Endothelial cell of umbilical vein (primary cell): ENCODE measurements around the gene FBH1. TPM values are rescaled to one million over a fixed set of nuclear protein-coding genes. Genes with fewer than 3 reads are reported as not detected.

ENCODE experiments used
- BruUV-seq: library from RNA; stranded (reverse); fragments of 400-500 nt; replicated peaks from 2 replicates; lab custom pipeline; 2021; lab: Mats Ljungman, UMichigan
- CTCF ChIA-PET: fragments of 300-600, 350-600 bp; sonication (Branson Sonifier 250); formaldehyde crosslinking; loops from one replicate; lab custom pipeline; 2021; ENCODE audit warnings: antibody characterized with exemption, inconsistent platforms; lab: Charles Lee
- POLR2A ChIA-PET: fragments of 300-600, 350-600 bp; sonication (Branson Sonifier 250); formaldehyde crosslinking; loops from one replicate; lab custom pipeline; 2021; ENCODE audit warnings: antibody characterized with exemption, inconsistent platforms; lab: Charles Lee
- DNase-seq: peaks from one replicate; pipeline ENCODE4 v3.0.0-alpha.2; 2011; ENCODE audit warnings: low read depth, low spot score
- FAIRE-seq: peaks from 2 replicates; lab custom pipeline; 2011; peaks lifted over from hg19 to GRCh38; lab: Jason Lieb, UNC
- H2AFZ ChIP-seq: 2 replicates; pipeline ENCODE4 v1.6.0; 2012; ENCODE audit warnings: low read depth, low read length, control low read depth, inconsistent platforms
- H3K27ac ChIP-seq: 2 replicates; pipeline ENCODE4 v1.5.1; 2011; ENCODE audit warnings: low read depth, mild to moderate bottlenecking, control low read depth, low read length, moderate library complexity; ENCODE audit not compliant: insufficient read depth
- H3K27me3 ChIP-seq, 2 experiments: 2 replicates each; pipeline versions ENCODE4 v1.6.0 to v1.6.1; 2011; ENCODE audit warnings: low read length in 2 of 2, mixed read lengths in 1 of 2; ENCODE audit not compliant: control insufficient read depth in 2 of 2, insufficient read depth in 2 of 2
- H3K36me3 ChIP-seq, 2 experiments: 2 replicates in 1 of 2; 3 replicates in 1 of 2; pipeline ENCODE4 v1.5.1; 2011; ENCODE audit warnings: low read length in 2 of 2, mild to moderate bottlenecking in 1 of 2, moderate library complexity in 1 of 2; ENCODE audit not compliant: control insufficient read depth in 2 of 2, insufficient read depth in 2 of 2; ENCODE audit errors: extremely low read depth in 1 of 2
- H3K4me1 ChIP-seq: 3 replicates; pipeline ENCODE4 v1.5.1; 2011; ENCODE audit warnings: mild to moderate bottlenecking, low read length; ENCODE audit not compliant: control insufficient read depth, insufficient read depth; ENCODE audit errors: extremely low read depth
- H3K4me2 ChIP-seq: 2 replicates; pipeline ENCODE4 v1.6.1; 2011; ENCODE audit warnings: low read length, control low read depth, mixed read lengths; ENCODE audit not compliant: insufficient read depth
- H3K4me3 ChIP-seq, 3 experiments: fragments of 200-600 bp in 1 of 3; sonication (generic), shearing (Covaris generic) in 1 of 3; replicated peaks in 1 of 3; 2 replicates each; pipeline ENCODE4 v1.5.1; 2011 to 2016; ENCODE audit warnings: control low read depth in 3 of 3, low read length in 3 of 3, mild to moderate bottlenecking in 2 of 3, inconsistent platforms in 1 of 3, low read depth in 1 of 3, moderate library complexity in 1 of 3; ENCODE audit not compliant: insufficient read depth in 1 of 3
- H3K79me2 ChIP-seq: 2 replicates; pipeline ENCODE4 v1.6.0; 2012; ENCODE audit warnings: low read length, inconsistent platforms; ENCODE audit not compliant: control insufficient read depth, insufficient read depth
- H3K9ac ChIP-seq: replicated peaks from 2 replicates; pipeline ENCODE3; 2011; ENCODE audit warnings: low read length, control low read depth; ENCODE audit not compliant: insufficient read depth; ENCODE audit errors: extremely low read depth
- H3K9me1 ChIP-seq: replicated peaks from 3 replicates; pipeline ENCODE4 v1.6.0; 2011; ENCODE audit warnings: mild to moderate bottlenecking, low read length; ENCODE audit not compliant: control insufficient read depth, insufficient read depth; ENCODE audit errors: extremely low read depth
- H3K9me3 ChIP-seq: replicated peaks from 2 replicates; pipeline ENCODE4 v1.5.1; 2012; ENCODE audit warnings: low read length, inconsistent platforms; ENCODE audit not compliant: control insufficient read depth, insufficient read depth
- H4K20me1 ChIP-seq: replicated peaks from 2 replicates; pipeline ENCODE3; 2011; ENCODE audit warnings: mild to moderate bottlenecking, low read length; ENCODE audit not compliant: control insufficient read depth, insufficient read depth; ENCODE audit errors: extremely low read depth
- EZH2 ChIP-seq: IDR thresholded peaks from 2 replicates; pipeline ENCODE4 v1.6.1; 2012; ENCODE audit warnings: borderline replicate concordance, low read depth, mild to moderate bottlenecking, moderate library complexity, low read length, inconsistent platforms; ENCODE audit not compliant: severe bottlenecking
- FOS ChIP-seq: IDR thresholded peaks from 2 replicates; pipeline ENCODE4 v1.6.1; 2011; ENCODE audit warnings: mild to moderate bottlenecking, low read length, moderate library complexity, borderline replicate concordance; ENCODE audit not compliant: insufficient read depth
- GATA2 ChIP-seq: IDR thresholded peaks from 2 replicates; pipeline ENCODE4 v1.7.0; 2011; ENCODE audit warnings: low read depth, mild to moderate bottlenecking, moderate library complexity, mixed read lengths, low read length; ENCODE audit not compliant: insufficient read length, insufficient read depth
- JUN ChIP-seq: IDR thresholded peaks from 2 replicates; pipeline ENCODE4 v1.6.1; 2011; ENCODE audit warnings: borderline replicate concordance, low read depth; ENCODE audit not compliant: insufficient read length, insufficient read depth
- MYC ChIP-seq: IDR thresholded peaks from one replicate; pipeline ENCODE4 v1.6.1; 2011; ENCODE audit warnings: mild to moderate bottlenecking, low read depth, low read length
- POLR2A ChIP-seq: IDR thresholded peaks from 2 replicates; pipeline ENCODE4 v1.6.1; 2012; ENCODE audit warnings: low read depth, mild to moderate bottlenecking, control low read depth, low read length
- POLR2AphosphoS5 ChIP-seq: IDR thresholded peaks from 2 replicates; pipeline ENCODE4 v1.6.1; 2012; ENCODE audit warnings: low read depth, mild to moderate bottlenecking, control low read depth, low read length, moderate library complexity; ENCODE audit not compliant: insufficient read depth
- dilution Hi-C: fragments of 300-500 bp; cut with MboI; formaldehyde crosslinking; loops from one replicate; pipeline ENCODE4 v1.15.0; 2019; ENCODE audit warnings: low sequenced_read_pairs; ENCODE audit not compliant: extremely low pct_ligation_motif_present
- intact Hi-C: fragments of 100-400 bp; cut with micrococcal nuclease; formaldehyde crosslinking; loops from one replicate; pipeline ENCODE4 v1.10.0; 2022
- polyA plus RNA-seq, 4 experiments: library from polyadenylated mRNA; depleted of rRNA in 3 of 4; stranded (reverse) in 3 of 4; unstranded in 1 of 4; fragments of >200 nt; gene quantifications; 2 replicates each; pipeline versions ENCODE4 v1.2.1 to v1.2.3, GENCODE V29; 2011 to 2012; ENCODE audit warnings: missing spikeins in 1 of 4
- total RNA-seq: library from RNA; stranded (reverse); gene quantifications from 2 replicates; pipeline ENCODE4 v1.2.3, GENCODE V29; 2021
- TF ChIP-seq, protein P1 (sequence below): IDR thresholded peaks from 2 replicates; pipeline ENCODE4 v1.6.1; 2011; ENCODE audit not compliant: insufficient read depth, insufficient read length
- TF ChIP-seq, protein P2 (sequence below), 2 donors: IDR thresholded peaks; 1 replicate in 1 of 2; 2 replicates in 1 of 2; pipeline ENCODE4 v1.5.1; 2011; ENCODE audit warnings: low read length in 2 of 2, mild to moderate bottlenecking in 2 of 2, moderate library complexity in 2 of 2, control low read depth in 1 of 2, inconsistent platforms in 1 of 2, low read depth in 1 of 2; ENCODE audit not compliant: insufficient read depth in 1 of 2; ENCODE audit errors: extremely low read depth in 1 of 2

FBH1 gene
- total and polyA plus RNA-seq, 2 donors (not counting 3 experiments of a cell fraction or from before 2014, with no cell fraction given), result 71.4 to 97.0 TPM

- FAIRE-seq (no peak), DNase-seq (no peak)
- H3K9me1 ChIP-seq, result no peaks in the 10 kb centered on the region
- no peak overlapping the region for H3K4me3 ChIP-seq
- H2AFZ ChIP-seq, result no peak overlapping the region
- H3K79me2 ChIP-seq, result peaks cover 2% of the 10 kb centered on the region
- H3K27ac ChIP-seq, result no peak overlapping the region
- TF ChIP-seq EZH2 (no peak), FOS (no peak), GATA2 (no peak), POLR2AphosphoS5 (no peak), JUN (no peak), POLR2A (no peak), MYC (no peak)
- TF ChIP-seq, protein P1, sequence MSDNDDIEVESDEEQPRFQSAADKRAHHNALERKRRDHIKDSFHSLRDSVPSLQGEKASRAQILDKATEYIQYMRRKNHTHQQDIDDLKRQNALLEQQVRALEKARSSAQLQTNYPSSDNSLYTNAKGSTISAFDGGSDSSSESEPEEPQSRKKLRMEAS, result no peak
- TF ChIP-seq, protein P2, sequence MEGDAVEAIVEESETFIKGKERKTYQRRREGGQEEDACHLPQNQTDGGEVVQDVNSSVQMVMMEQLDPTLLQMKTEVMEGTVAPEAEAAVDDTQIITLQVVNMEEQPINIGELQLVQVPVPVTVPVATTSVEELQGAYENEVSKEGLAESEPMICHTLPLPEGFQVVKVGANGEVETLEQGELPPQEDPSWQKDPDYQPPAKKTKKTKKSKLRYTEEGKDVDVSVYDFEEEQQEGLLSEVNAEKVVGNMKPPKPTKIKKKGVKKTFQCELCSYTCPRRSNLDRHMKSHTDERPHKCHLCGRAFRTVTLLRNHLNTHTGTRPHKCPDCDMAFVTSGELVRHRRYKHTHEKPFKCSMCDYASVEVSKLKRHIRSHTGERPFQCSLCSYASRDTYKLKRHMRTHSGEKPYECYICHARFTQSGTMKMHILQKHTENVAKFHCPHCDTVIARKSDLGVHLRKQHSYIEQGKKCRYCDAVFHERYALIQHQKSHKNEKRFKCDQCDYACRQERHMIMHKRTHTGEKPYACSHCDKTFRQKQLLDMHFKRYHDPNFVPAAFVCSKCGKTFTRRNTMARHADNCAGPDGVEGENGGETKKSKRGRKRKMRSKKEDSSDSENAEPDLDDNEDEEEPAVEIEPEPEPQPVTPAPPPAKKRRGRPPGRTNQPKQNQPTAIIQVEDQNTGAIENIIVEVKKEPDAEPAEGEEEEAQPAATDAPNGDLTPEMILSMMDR (IDR thresholded peaks at IDR 0.05; ENCODE audit: extremely low read depth in 1 of 2, insufficient read depth in 1 of 2, low read depth in 1 of 2, low read length in 2 of 2), result no peak
- no peaks in the 10 kb centered on the region for H3K27me3 ChIP-seq
- H3K36me3 ChIP-seq, result peaks cover 21 to 48% of the 10 kb centered on the region in 2 experiments
- no peak overlapping the region for H3K9ac ChIP-seq
- H4K20me1 ChIP-seq, result no peaks in the 10 kb centered on the region
- ChIA-PET CTCF (no interaction called here), POLR2A (no interaction called here)
- intact Hi-C loops, result no loop called here
- H3K4me1 ChIP-seq, result peaks cover 2% of the 10 kb centered on the region
- no TSS peak for BruUV-seq
- no peak overlapping the region for H3K4me2 ChIP-seq
- no peaks in the 10 kb centered on the region for H3K9me3 ChIP-seq
- dilution Hi-C loops, result no loop called here
Measured at GRCh38 chr10:5910323-5911100, 20.5 kb downstream of the FBH1 start.
